SH-SY5Y (cell line): Measurements from ENCODE around the gene DOCK9.

Experiments
- GATA2 ChIP-seq: IDR thresholded peaks from 2 replicates; pipeline ENCODE4 v1.6.1; 2011; ENCODE audit warnings: mild to moderate bottlenecking, low read depth, low read length
- GATA3 ChIP-seq: IDR thresholded peaks from 2 replicates; pipeline ENCODE4 v1.6.1; 2011; ENCODE audit warnings: low read depth, mild to moderate bottlenecking, low read length, moderate library complexity

GRCh38 chr13:98978280-98978679 is 416 bp upstream of the DOCK9 start:
- TF ChIP-seq GATA3 (no peak), GATA2 (no peak)
